DOHH2 (cell line): Measurements from ENCODE around the gene DTNB.

Experiments used
- CTCF ChIP-seq: fragments of 200-600 bp; sonication (generic); IDR thresholded peaks from one replicate; pipeline ENCODE4 v1.5.1; 2014; ENCODE audit warnings: antibody characterized with exemption, mild to moderate bottlenecking, low read depth, low read length; ENCODE audit not compliant: poor library complexity, severe bottlenecking
- EZH2phosphoT487 ChIP-seq: fragments of 200-600 bp; sonication (generic); IDR thresholded peaks from 2 replicates; pipeline ENCODE4 v1.6.1; 2017; ENCODE audit warnings: borderline replicate concordance, mild to moderate bottlenecking, antibody characterized with exemption, low read length, moderate library complexity, mixed read lengths

- TF ChIP-seq CTCF (no peak), EZH2phosphoT487 (no peak)
Observed at GRCh38 chr2:25385910-25386309, 287.5 kb downstream of the DTNB start.
